ENCODE data around the gene APBB2.
A peak's percentile ranks its signal among the peaks of the same experiment; 100 is the strongest.

APBB2 gene

GRCh38 chr4:40987151-40987550 is 227.2 kb downstream of the APBB2 start:
- H3K27me3 ChIP-seq (ENCODE audit: insufficient read depth, low read length): no peaks in the 10 kb centered on the region
- no peak overlapping the region for H3K23ac ChIP-seq (ENCODE audit: low read length)
- no peaks in the 10 kb centered on the region for H3K79me1 ChIP-seq (ENCODE audit: low read length)
- H4K8ac ChIP-seq (ENCODE audit: low read depth, low read length): no peak overlapping the region
- no CpG with 5 or more reads among the region's 3 CpGs for WGBS (ENCODE audit: extremely low coverage, insufficient coverage, insufficient read length)
- H3K18ac ChIP-seq (ENCODE audit: low read length): no peak overlapping the region
- H4K91ac ChIP-seq (ENCODE audit: low read depth, low read length): no peak overlapping the region
- no peak overlapping the region for H2BK12ac ChIP-seq (ENCODE audit: low read length)
- no peaks in the 10 kb centered on the region for H3K79me2 ChIP-seq (ENCODE audit: control insufficient read depth, insufficient read depth, low read length, poor library complexity)
- no peak overlapping the region for H2BK5ac ChIP-seq (ENCODE audit: low read depth, low read length, poor library complexity)
- no peak overlapping the region for H3K4me2 ChIP-seq (ENCODE audit: low read length)
- no peak overlapping the region for H3K4me3 ChIP-seq (ENCODE audit: low read depth, low read length)
- H3K9ac ChIP-seq (ENCODE audit: low read length): no peak overlapping the region
- no peak overlapping the region for H3K14ac ChIP-seq (ENCODE audit: low read length)
- no peak overlapping the region for H2AFZ ChIP-seq (ENCODE audit: insufficient read depth, low read length, poor library complexity)
- no peaks in the 10 kb centered on the region for H3K9me3 ChIP-seq (ENCODE audit: insufficient read depth, low read depth, low read length)
- H3K36me3 ChIP-seq (ENCODE audit: control insufficient read depth in 1 of 2, insufficient read depth in 2 of 2, low read length in 2 of 2): peaks cover 1 to 5% of the 10 kb centered on the region in 2 experiments
- no peak overlapping the region for H2BK120ac ChIP-seq (ENCODE audit: insufficient read depth, low read length, poor library complexity)
- H3K4me1 ChIP-seq (ENCODE audit: control insufficient read depth in 1 of 2, insufficient read depth in 2 of 2, low read length in 2 of 2): no peaks in the 10 kb centered on the region
- DNase-seq: no peak
- no peak overlapping the region for H3K27ac ChIP-seq (ENCODE audit: low read depth, low read length)
- no peak overlapping the region for H4K12ac ChIP-seq (ENCODE audit: low read depth, low read length)
- H2AK5ac ChIP-seq (ENCODE audit: low read length): no peak overlapping the region
- no peak overlapping the region for H3K4ac ChIP-seq (ENCODE audit: low read depth, low read length)

GRCh38 chr4:40986375-40986774 is 228.0 kb downstream of the APBB2 start:
- no CpG with 5 or more reads among the region's 3 CpGs for WGBS (ENCODE audit: extremely low coverage, insufficient coverage, insufficient read length)
- H3K79me1 ChIP-seq (ENCODE audit: low read length): no peaks in the 10 kb centered on the region
- H3K27me3 ChIP-seq (ENCODE audit: insufficient read depth, low read length): no peaks in the 10 kb centered on the region
- no peak overlapping the region for H3K18ac ChIP-seq (ENCODE audit: low read length)
- H3K9me3 ChIP-seq (ENCODE audit: insufficient read depth, low read depth, low read length): no peaks in the 10 kb centered on the region
- no peak overlapping the region for H3K14ac ChIP-seq (ENCODE audit: low read length)
- no peak overlapping the region for H4K12ac ChIP-seq (ENCODE audit: low read depth, low read length)
- H3K79me2 ChIP-seq (ENCODE audit: control insufficient read depth, insufficient read depth, low read length, poor library complexity): no peaks in the 10 kb centered on the region
- H4K8ac ChIP-seq (ENCODE audit: low read depth, low read length): no peak overlapping the region
- H3K4me1 ChIP-seq (ENCODE audit: control insufficient read depth in 1 of 2, insufficient read depth in 2 of 2, low read length in 2 of 2): no peaks in the 10 kb centered on the region
- H2BK5ac ChIP-seq (ENCODE audit: low read depth, low read length, poor library complexity): no peak overlapping the region
- no peak overlapping the region for H2AK5ac ChIP-seq (ENCODE audit: low read length)
- H2AFZ ChIP-seq (ENCODE audit: insufficient read depth, low read length, poor library complexity): no peak overlapping the region
- no peak overlapping the region for H4K91ac ChIP-seq (ENCODE audit: low read depth, low read length)
- H3K4me3 ChIP-seq (ENCODE audit: low read depth, low read length): no peak overlapping the region
- no peak overlapping the region for H3K27ac ChIP-seq (ENCODE audit: low read depth, low read length)
- no peak overlapping the region for H2BK120ac ChIP-seq (ENCODE audit: insufficient read depth, low read length, poor library complexity)
- H2BK12ac ChIP-seq (ENCODE audit: low read length): no peak overlapping the region
- no peak overlapping the region for H3K4ac ChIP-seq (ENCODE audit: low read depth, low read length)
- H3K4me2 ChIP-seq (ENCODE audit: low read length): no peak overlapping the region
- H3K23ac ChIP-seq (ENCODE audit: low read length): peak overlapping the region; percentile 21
- no peak overlapping the region for H3K9ac ChIP-seq (ENCODE audit: low read length)
- no peak for DNase-seq
- peaks cover 1 to 5% of the 10 kb centered on the region in 2 experiments for H3K36me3 ChIP-seq (ENCODE audit: control insufficient read depth in 1 of 2, insufficient read depth in 2 of 2, low read length in 2 of 2)

- Histone ChIP-seq H4K91ac (ENCODE audit: low read depth, low read length) (no peak overlapping the region), H3K4me2 (ENCODE audit: low read length) (no peak overlapping the region), H2BK120ac (ENCODE audit: insufficient read depth, low read length, poor library complexity) (no peak overlapping the region), H3K18ac (ENCODE audit: low read length) (no peak overlapping the region), H3K27ac (ENCODE audit: low read depth, low read length) (no peak overlapping the region), H3K4me3 (ENCODE audit: low read depth, low read length) (no peak overlapping the region), H3K9me3 (ENCODE audit: insufficient read depth, low read depth, low read length) (no peaks in the 10 kb centered on the region), H3K14ac (ENCODE audit: low read length) (no peak overlapping the region), H4K12ac (ENCODE audit: low read depth, low read length) (no peak overlapping the region), H3K23ac (ENCODE audit: low read length) (no peak overlapping the region), H3K79me2 (ENCODE audit: control insufficient read depth, insufficient read depth, low read length, poor library complexity) (no peaks in the 10 kb centered on the region), H3K4ac (ENCODE audit: low read depth, low read length) (no peak overlapping the region), H4K8ac (ENCODE audit: low read depth, low read length) (no peak overlapping the region), H3K27me3 (ENCODE audit: insufficient read depth, low read length) (no peaks in the 10 kb centered on the region), H2AK5ac (ENCODE audit: low read length) (no peak overlapping the region), H3K9ac (ENCODE audit: low read length) (no peak overlapping the region), H2AFZ (ENCODE audit: insufficient read depth, low read length, poor library complexity) (no peak overlapping the region), H3K36me3 (ENCODE audit: control insufficient read depth in 1 of 2, insufficient read depth in 2 of 2, low read length in 2 of 2) (peaks cover 1 to 5% of the 10 kb centered on the region in 2 experiments), H2BK5ac (ENCODE audit: low read depth, low read length, poor library complexity) (no peak overlapping the region), H2BK12ac (ENCODE audit: low read length) (no peak overlapping the region), H3K79me1 (ENCODE audit: low read length) (no peaks in the 10 kb centered on the region), H3K4me1 (ENCODE audit: control insufficient read depth in 1 of 2, insufficient read depth in 2 of 2, low read length in 2 of 2) (no peaks in the 10 kb centered on the region)
- DNase-seq: no peak
- WGBS (ENCODE audit: extremely low coverage, insufficient coverage, insufficient read length): no CpG with 5 or more reads among the region's 4 CpGs
Observed at GRCh38 chr4:40984051-40984450, 230.3 kb downstream of the APBB2 start.

GRCh38 chr4:40980318-40980883 is 233.9 kb downstream of the APBB2 start:
- no peak overlapping the region for H3K23ac ChIP-seq (ENCODE audit: low read length)
- H3K4me2 ChIP-seq (ENCODE audit: low read length): no peak overlapping the region
- H3K4ac ChIP-seq (ENCODE audit: low read depth, low read length): no peak overlapping the region
- H3K18ac ChIP-seq (ENCODE audit: low read length): no peak overlapping the region
- H4K8ac ChIP-seq (ENCODE audit: low read depth, low read length): no peak overlapping the region
- no CpG with 5 or more reads among the region's 1 CpG for WGBS (ENCODE audit: extremely low coverage, insufficient coverage, insufficient read length)
- DNase-seq: peak; percentile 48 to 72
- H3K4me3 ChIP-seq (ENCODE audit: low read depth, low read length): no peak overlapping the region
- H2BK12ac ChIP-seq (ENCODE audit: low read length): no peak overlapping the region
- H3K14ac ChIP-seq (ENCODE audit: low read length): no peak overlapping the region
- H3K27me3 ChIP-seq (ENCODE audit: insufficient read depth, low read length): no peaks in the 10 kb centered on the region
- H4K12ac ChIP-seq (ENCODE audit: low read depth, low read length): no peak overlapping the region
- H3K79me1 ChIP-seq (ENCODE audit: low read length): no peaks in the 10 kb centered on the region
- H2BK5ac ChIP-seq (ENCODE audit: low read depth, low read length, poor library complexity): no peak overlapping the region
- peaks cover 1 to 5% of the 10 kb centered on the region in 2 experiments for H3K36me3 ChIP-seq (ENCODE audit: control insufficient read depth in 1 of 2, insufficient read depth in 2 of 2, low read length in 2 of 2)
- no peak overlapping the region for H3K27ac ChIP-seq (ENCODE audit: low read depth, low read length)
- H2AK5ac ChIP-seq (ENCODE audit: low read length): no peak overlapping the region
- no peak overlapping the region for H2BK120ac ChIP-seq (ENCODE audit: insufficient read depth, low read length, poor library complexity)
- no peaks in the 10 kb centered on the region for H3K9me3 ChIP-seq (ENCODE audit: insufficient read depth, low read depth, low read length)
- H4K91ac ChIP-seq (ENCODE audit: low read depth, low read length): no peak overlapping the region
- H2AFZ ChIP-seq (ENCODE audit: insufficient read depth, low read length, poor library complexity): no peak overlapping the region
- no peaks in the 10 kb centered on the region for H3K79me2 ChIP-seq (ENCODE audit: control insufficient read depth, insufficient read depth, low read length, poor library complexity)
- no peak overlapping the region for H3K9ac ChIP-seq (ENCODE audit: low read length)
- H3K4me1 ChIP-seq (ENCODE audit: control insufficient read depth in 1 of 2, insufficient read depth in 2 of 2, low read length in 2 of 2): no peaks in the 10 kb centered on the region
